Breast epithelium (tissue), 4 donors: Measurements from ENCODE around the gene LYST. TPM values are rescaled to one million over a fixed set of nuclear protein-coding genes. Genes with fewer than 3 reads are reported as not detected.

Experiments
- DNase-seq, 2 donors: peaks; one replicate each; pipeline ENCODE4 v3.0.0-alpha.2; 2019; ENCODE audit warnings: low spot score in 2 of 2
- H3K27ac ChIP-seq, 2 donors: fragments of 200-600 bp; sonication (generic) in 1 of 2; one replicate each; pipeline ENCODE4 v1.5.1; 2016 to 2019; ENCODE audit warnings: mild to moderate bottlenecking in 1 of 2
- H3K27me3 ChIP-seq, 2 donors: fragments of 200-600 bp; sonication (generic) in 1 of 2; one replicate each; pipeline versions ENCODE4 v1.5.1 to v1.6.0; 2017 to 2019; ENCODE audit warnings: control low read depth in 1 of 2, mild to moderate bottlenecking in 1 of 2
- H3K36me3 ChIP-seq: fragments of 200-600 bp; one replicate; pipeline ENCODE4 v1.5.1; 2019
- H3K4me1 ChIP-seq, 2 donors: fragments of 200-600 bp; sonication (generic); one replicate each; pipeline ENCODE4 v1.5.1; 2016 to 2019; ENCODE audit warnings: control low read depth in 1 of 2
- H3K4me3 ChIP-seq, 3 donors: fragments of 200-600 bp; sonication (generic); 1 replicate in 2 of 3; 2 replicates in 1 of 3; pipeline ENCODE4 v1.5.1; 2016 to 2019; ENCODE audit warnings: mild to moderate bottlenecking in 3 of 3, moderate library complexity in 2 of 3
- H3K9me3 ChIP-seq, 2 donors: fragments of 200-600 bp; sonication (generic) in 1 of 2; one replicate each; pipeline ENCODE4 v1.5.1; 2016 to 2019; ENCODE audit warnings: control low read depth in 1 of 2
- CTCF ChIP-seq, 3 donors: fragments of 450-650 bp; IDR thresholded peaks; one replicate each; pipeline ENCODE4 v1.5.1; 2016 to 2017; ENCODE audit warnings: antibody characterized with exemption in 3 of 3, mild to moderate bottlenecking in 3 of 3, moderate library complexity in 3 of 3
- POLR2A ChIP-seq: fragments of 450-650 bp; IDR thresholded peaks from one replicate; pipeline ENCODE4 v1.6.1; 2016; ENCODE audit warnings: antibody characterized with exemption, mild to moderate bottlenecking, moderate library complexity
- POLR2AphosphoS5 ChIP-seq, 3 donors: sonication (generic); formaldehyde crosslinking; IDR thresholded peaks; one replicate each; pipeline ENCODE4 v1.6.1; 2017; ENCODE audit warnings: antibody characterized with exemption in 3 of 3
- intact Hi-C: fragments of 100-400 bp; cut with DNase I; formaldehyde crosslinking; loops from one replicate; pipeline ENCODE4 v1.15.1; 2023; ENCODE audit warnings: low total_unique reads
- total RNA-seq, 3 donors: library from RNA; depleted of rRNA; stranded (reverse); fragments of >200 nt; gene quantifications; one replicate each; pipeline ENCODE4 v1.1.0, GENCODE V29; 2016

Gene LYST
- total RNA-seq, 3 donors from 2014 or later = 63.3 to 78.3 (median 66.1) TPM

GRCh38 chr1:235724730-235725129 is 142.0 kb downstream of the LYST start:
- H3K27me3 ChIP-seq = no peaks in the 10 kb centered on the region
- intact Hi-C loops = no loop called here
- TF ChIP-seq CTCF (IDR thresholded peaks at IDR 0.05) (no peak), POLR2AphosphoS5 (IDR thresholded peaks at IDR 0.05) (no peak), POLR2A (no peak)

GRCh38 chr1:235722858-235723257 is 143.8 kb downstream of the LYST start:
- DNase-seq = no peak
- Histone ChIP-seq H3K36me3 (peaks cover 5% of the 10 kb centered on the region), H3K4me3 (no peak overlapping the region), H3K4me1 (no peaks in the 10 kb centered on the region), H3K27me3 (no peaks in the 10 kb centered on the region), H3K27ac (no peak overlapping the region), H3K9me3 (no peaks in the 10 kb centered on the region)
- no peak for TF ChIP-seq POLR2AphosphoS5 (IDR thresholded peaks at IDR 0.05)
- no peak for TF ChIP-seq POLR2A
- no peak for TF ChIP-seq CTCF (IDR thresholded peaks at IDR 0.05)
- intact Hi-C loops = no loop called here

More at GRCh38 chr1:235724730-235725129, 142.0 kb downstream of the LYST start:
- Histone ChIP-seq H3K4me3 (no peak overlapping the region), H3K36me3 (peaks cover 5% of the 10 kb centered on the region), H3K4me1 (no peaks in the 10 kb centered on the region), H3K27ac (no peak overlapping the region), H3K9me3 (no peaks in the 10 kb centered on the region)
- DNase-seq = no peak

- TF ChIP-seq CTCF (IDR thresholded peaks at IDR 0.05) (no peak), POLR2AphosphoS5 (IDR thresholded peaks at IDR 0.05) (no peak), POLR2A (no peak)
- Histone ChIP-seq H3K27me3 (no peaks in the 10 kb centered on the region), H3K36me3 (peaks cover 5% of the 10 kb centered on the region), H3K9me3 (no peaks in the 10 kb centered on the region), H3K4me3 (no peak overlapping the region), H3K27ac (no peak overlapping the region), H3K4me1 (no peaks in the 10 kb centered on the region)
- intact Hi-C loops = no loop called here
- DNase-seq = no peak
Observed at GRCh38 chr1:235721982-235722381, 144.7 kb downstream of the LYST start.

DNA sequence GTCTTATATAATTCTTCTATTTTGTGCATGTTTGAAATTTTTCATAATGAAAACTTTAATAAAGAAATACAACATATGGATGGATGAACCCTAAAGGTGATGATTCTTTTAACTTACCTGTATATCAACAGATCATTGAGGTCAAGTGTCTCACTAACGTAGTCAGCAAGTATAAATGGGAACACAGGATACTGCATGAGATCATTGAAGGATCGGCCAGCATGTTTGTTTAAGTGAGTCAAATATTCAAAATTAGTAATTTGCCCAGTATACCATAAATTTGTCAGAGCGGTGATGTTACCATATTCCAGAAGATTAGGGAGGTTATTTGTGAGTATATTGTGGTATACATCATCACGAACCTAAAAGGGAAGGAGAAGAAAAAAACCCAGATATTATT is 146.2 kb downstream of the LYST start:
- intact Hi-C loops = no loop called here
- Histone ChIP-seq H3K36me3 (peaks cover 5% of the 10 kb centered on the region), H3K27ac (no peak overlapping the region), H3K4me3 (no peak overlapping the region), H3K27me3 (no peaks in the 10 kb centered on the region), H3K4me1 (no peaks in the 10 kb centered on the region), H3K9me3 (no peaks in the 10 kb centered on the region)
- DNase-seq = no peak
- TF ChIP-seq POLR2AphosphoS5 (IDR thresholded peaks at IDR 0.05) (no peak), CTCF (IDR thresholded peaks at IDR 0.05) (no peak), POLR2A (no peak)

GRCh38 chr1:235714205-235714897 is 152.4 kb downstream of the LYST start:
- TF ChIP-seq CTCF (IDR thresholded peaks at IDR 0.05) (no peak), POLR2AphosphoS5 (IDR thresholded peaks at IDR 0.05) (no peak), POLR2A (no peak)
- no peaks in the 10 kb centered on the region for H3K4me1 ChIP-seq
- DNase-seq = no peak
- no peaks in the 10 kb centered on the region for H3K27me3 ChIP-seq
- H3K9me3 ChIP-seq = no peaks in the 10 kb centered on the region
- intact Hi-C loops = no loop called here
- H3K4me3 ChIP-seq = no peak overlapping the region
- no peak overlapping the region for H3K27ac ChIP-seq
- no peaks in the 10 kb centered on the region for H3K36me3 ChIP-seq
